T-helper 17 cell (primary cell): ENCODE data around the gene SCN1B. TPM values are rescaled to one million over a fixed set of nuclear protein-coding genes. Genes with fewer than 3 reads are reported as not detected.

ENCODE experiments used
- ATAC-seq: fragments of 150-1000 bp; cut with Tn5 transposase; 2 replicates; pipeline ENCODE4 v1.10.0; 2021; ENCODE audit warnings: mild to moderate bottlenecking, moderate library complexity
- DNase-seq, 3 donors: peaks; one replicate each; pipeline versions ENCODE4 v3.0.0 to v3.0.0-alpha.2; 2020 to 2021
- H3K9me3 ChIP-seq: one replicate; pipeline ENCODE4 v1.7.0; 2013; ENCODE audit warnings: low read length, mild to moderate bottlenecking; ENCODE audit not compliant: control insufficient read depth, poor library complexity, severe bottlenecking
- H3K27ac Mint-ChIP-seq: one replicate; pipeline ENCODE4 v1.8.0; 2022; ENCODE audit warnings: mild to moderate bottlenecking, moderate library complexity, mixed read lengths
- H3K27me3 Mint-ChIP-seq: one replicate; pipeline ENCODE4 v1.8.0; 2022; ENCODE audit warnings: mixed read lengths
- H3K36me3 Mint-ChIP-seq: one replicate; pipeline ENCODE4 v1.8.0; 2022; ENCODE audit warnings: low read depth, mixed read lengths
- H3K4me1 Mint-ChIP-seq: one replicate; pipeline ENCODE4 v1.8.0; 2022; ENCODE audit warnings: mild to moderate bottlenecking, mixed read lengths
- H3K4me3 Mint-ChIP-seq: one replicate; pipeline ENCODE4 v1.8.0; 2022; ENCODE audit warnings: mild to moderate bottlenecking, moderate library complexity, mixed read lengths
- total RNA-seq, 4 donors: library from RNA in 2 of 4; stranded (reverse) in 2 of 4; gene quantifications; one replicate each; pipeline ENCODE4 v1.2.3 and lab custom pipeline; 2022 to 2026

The SCN1B gene
- total RNA-seq, 2 donors from 2014 or later, result 1.9 to 6.2 TPM

- ATAC-seq (no peak), DNase-seq (no peak)
- H3K36me3 Mint-ChIP-seq, result peaks cover 7% of the 10 kb centered on the region
- H3K27me3 Mint-ChIP-seq, result peaks cover 26% of the 10 kb centered on the region
- H3K9me3 ChIP-seq, result no peaks in the 10 kb centered on the region
- H3K4me1 Mint-ChIP-seq, result peaks cover 7% of the 10 kb centered on the region
- no peak overlapping the region for H3K4me3 Mint-ChIP-seq
- no peak overlapping the region for H3K27ac Mint-ChIP-seq
Measured at GRCh38 chr19:35075202-35076025, 45.1 kb downstream of the SCN1B start.

GRCh38 chr19:35076026-35076370, 45.7 kb downstream of the SCN1B start:
- ATAC-seq (no peak), DNase-seq (no peak)
- H3K36me3 Mint-ChIP-seq, result peaks cover 7% of the 10 kb centered on the region
- H3K27ac Mint-ChIP-seq, result no peak overlapping the region
- H3K9me3 ChIP-seq, result no peaks in the 10 kb centered on the region
- H3K4me1 Mint-ChIP-seq, result peaks cover 7% of the 10 kb centered on the region
- peaks cover 26% of the 10 kb centered on the region for H3K27me3 Mint-ChIP-seq
- no peak overlapping the region for H3K4me3 Mint-ChIP-seq

- Mint-ChIP-seq H3K36me3 (peaks cover 7% of the 10 kb centered on the region), H3K4me1 (peaks cover 7% of the 10 kb centered on the region), H3K4me3 (no peak overlapping the region), H3K27me3 (peaks cover 26% of the 10 kb centered on the region), H3K27ac (no peak overlapping the region)
- ATAC-seq (no peak), DNase-seq (no peak)
- no peaks in the 10 kb centered on the region for H3K9me3 ChIP-seq
Measured at GRCh38 chr19:35076657-35077056, 46.4 kb downstream of the SCN1B start.

- H3K4me3 Mint-ChIP-seq, result no peak overlapping the region
Measured at GRCh38 chr19:35077411-35078223, 47.3 kb downstream of the SCN1B start.

GRCh38 chr19:35079826-35080225, 49.6 kb downstream of the SCN1B start:
- ATAC-seq (no peak), DNase-seq (no peak)
- no peaks in the 10 kb centered on the region for H3K9me3 ChIP-seq
- Mint-ChIP-seq H3K4me3 (no peak overlapping the region), H3K36me3 (peaks cover 7% of the 10 kb centered on the region), H3K27me3 (peaks cover 26% of the 10 kb centered on the region), H3K27ac (no peak overlapping the region), H3K4me1 (peaks cover 7% of the 10 kb centered on the region)

More at GRCh38 chr19:35077411-35078223, 47.3 kb downstream of the SCN1B start:
- no peaks in the 10 kb centered on the region for H3K9me3 ChIP-seq
- peaks cover 26% of the 10 kb centered on the region for H3K27me3 Mint-ChIP-seq
- peaks cover 7% of the 10 kb centered on the region for H3K36me3 Mint-ChIP-seq
- no peak for DNase-seq
- H3K4me1 Mint-ChIP-seq, result peaks cover 7% of the 10 kb centered on the region
- ATAC-seq, result no peak
- no peak overlapping the region for H3K27ac Mint-ChIP-seq

GRCh38 chr19:35080613-35081170, 50.4 kb downstream of the SCN1B start:
- H3K9me3 ChIP-seq, result no peaks in the 10 kb centered on the region
- DNase-seq, result no peak
- H3K27me3 Mint-ChIP-seq, result peaks cover 26% of the 10 kb centered on the region
- no peak for ATAC-seq
- H3K4me3 Mint-ChIP-seq, result no peak overlapping the region
- H3K27ac Mint-ChIP-seq, result no peak overlapping the region
- peaks cover 4% of the 10 kb centered on the region for H3K36me3 Mint-ChIP-seq
- peaks cover 7% of the 10 kb centered on the region for H3K4me1 Mint-ChIP-seq

GRCh38 chr19:35081201-35081600, 50.9 kb downstream of the SCN1B start:
- no peak for ATAC-seq
- Mint-ChIP-seq H3K4me1 (peaks cover 10% of the 10 kb centered on the region), H3K27ac (no peak overlapping the region), H3K36me3 (peaks cover 4% of the 10 kb centered on the region), H3K27me3 (peaks cover 26% of the 10 kb centered on the region), H3K4me3 (no peak overlapping the region)
- H3K9me3 ChIP-seq, result no peaks in the 10 kb centered on the region
- DNase-seq, result no peak

- H3K4me3 Mint-ChIP-seq, result no peak overlapping the region
Measured at GRCh38 chr19:35083691-35084508, 53.6 kb downstream of the SCN1B start.

GRCh38 chr19:35084509-35084762, 54.2 kb downstream of the SCN1B start:
- H3K4me3 Mint-ChIP-seq, result no peak overlapping the region
- ATAC-seq, result no peak
- H3K9me3 ChIP-seq, result no peaks in the 10 kb centered on the region
- peaks cover 6% of the 10 kb centered on the region for H3K27me3 Mint-ChIP-seq
- H3K27ac Mint-ChIP-seq, result no peak overlapping the region
- no peak for DNase-seq
- H3K36me3 Mint-ChIP-seq, result no peaks in the 10 kb centered on the region
- H3K4me1 Mint-ChIP-seq, result peaks cover 5% of the 10 kb centered on the region

More at GRCh38 chr19:35083691-35084508, 53.6 kb downstream of the SCN1B start:
- no peak overlapping the region for H3K27ac Mint-ChIP-seq
- H3K27me3 Mint-ChIP-seq, result peaks cover 6% of the 10 kb centered on the region
- H3K9me3 ChIP-seq, result no peaks in the 10 kb centered on the region
- DNase-seq (no peak), ATAC-seq (no peak)
- H3K4me1 Mint-ChIP-seq, result peaks cover 5% of the 10 kb centered on the region
- no peaks in the 10 kb centered on the region for H3K36me3 Mint-ChIP-seq

GRCh38 chr19:35085947-35086346, 55.7 kb downstream of the SCN1B start:
- H3K27me3 Mint-ChIP-seq, result peaks cover 6% of the 10 kb centered on the region
- H3K36me3 Mint-ChIP-seq, result no peaks in the 10 kb centered on the region
- ATAC-seq (no peak), DNase-seq (no peak)
- no peaks in the 10 kb centered on the region for H3K9me3 ChIP-seq
- H3K4me1 Mint-ChIP-seq, result peaks cover 5% of the 10 kb centered on the region
- H3K4me3 Mint-ChIP-seq, result no peak overlapping the region
- H3K27ac Mint-ChIP-seq, result no peak overlapping the region

- H3K4me3 Mint-ChIP-seq, result no peak overlapping the region
- H3K36me3 Mint-ChIP-seq, result no peaks in the 10 kb centered on the region
- peaks cover 6% of the 10 kb centered on the region for H3K27me3 Mint-ChIP-seq
- H3K4me1 Mint-ChIP-seq, result peaks cover 5% of the 10 kb centered on the region
- no peaks in the 10 kb centered on the region for H3K9me3 ChIP-seq
- DNase-seq (no peak), ATAC-seq (no peak)
- H3K27ac Mint-ChIP-seq, result no peak overlapping the region
Measured at GRCh38 chr19:35086455-35086854, 56.2 kb downstream of the SCN1B start.

GRCh38 chr19:35087393-35087792, 57.1 kb downstream of the SCN1B start:
- no peak for ATAC-seq
- Mint-ChIP-seq H3K27me3 (peaks cover 6% of the 10 kb centered on the region), H3K36me3 (no peaks in the 10 kb centered on the region), H3K4me1 (peaks cover 5% of the 10 kb centered on the region), H3K4me3 (no peak overlapping the region), H3K27ac (no peak overlapping the region)
- DNase-seq, result no peak
- H3K9me3 ChIP-seq, result no peaks in the 10 kb centered on the region
